Measurements from ENCODE around the gene KIRREL3.

KIRREL3 gene

GRCh38 chr11:126546694-126547093, 453.9 kb downstream of the KIRREL3 start:
- Histone ChIP-seq H3K36me3 (ENCODE audit: insufficient read depth, low read length) (no peaks in the 10 kb centered on the region), H3K4me3 (no peak overlapping the region), H3K9ac (ENCODE audit: insufficient read length) (no peak overlapping the region), H3K9me3 (ENCODE audit: low read depth, low read length) (no peaks in the 10 kb centered on the region), H3K27ac (no peak overlapping the region)
- TF ChIP-seq FOXP2 (optimal IDR thresholded peaks at IDR 0.05; ENCODE audit: control extremely low read depth, extremely low read length, insufficient read depth) (no peak), POLR2AphosphoS5 (IDR thresholded peaks at IDR 0.05; ENCODE audit: borderline replicate concordance, low read depth, low read length) (no peak), EZH2 (IDR thresholded peaks at IDR 0.05) (no peak)
- no peak for DNase-seq (ENCODE audit: low read depth, low spot score)

GRCh38 chr11:126546191-126546590, 454.4 kb downstream of the KIRREL3 start:
- no peak overlapping the region for H3K9ac ChIP-seq (ENCODE audit: insufficient read length)
- no peak for DNase-seq (ENCODE audit: low read depth, low spot score)
- H3K27ac ChIP-seq = no peak overlapping the region
- H3K36me3 ChIP-seq (ENCODE audit: insufficient read depth, low read length) = no peaks in the 10 kb centered on the region
- no peak for TF ChIP-seq EZH2 (IDR thresholded peaks at IDR 0.05)
- TF ChIP-seq FOXP2 (optimal IDR thresholded peaks at IDR 0.05; ENCODE audit: control extremely low read depth, extremely low read length, insufficient read depth) = no peak
- no peak for TF ChIP-seq POLR2AphosphoS5 (IDR thresholded peaks at IDR 0.05; ENCODE audit: borderline replicate concordance, low read depth, low read length)
- no peak overlapping the region for H3K4me3 ChIP-seq
- no peaks in the 10 kb centered on the region for H3K9me3 ChIP-seq (ENCODE audit: low read depth, low read length)

- H3K36me3 ChIP-seq (ENCODE audit: insufficient read depth, low read length) = no peaks in the 10 kb centered on the region
- H3K27ac ChIP-seq = no peak overlapping the region
- no peak for DNase-seq (ENCODE audit: low read depth, low spot score)
- H3K9me3 ChIP-seq (ENCODE audit: low read depth, low read length) = no peaks in the 10 kb centered on the region
- H3K4me3 ChIP-seq = peak overlapping the region; percentile 50; the same call in 1 of the 2 replicates
- TF ChIP-seq POLR2AphosphoS5 (IDR thresholded peaks at IDR 0.05; ENCODE audit: borderline replicate concordance, low read depth, low read length) (no peak), FOXP2 (optimal IDR thresholded peaks at IDR 0.05; ENCODE audit: control extremely low read depth, extremely low read length, insufficient read depth) (no peak), EZH2 (IDR thresholded peaks at IDR 0.05) (no peak)
- no peak overlapping the region for H3K9ac ChIP-seq (ENCODE audit: insufficient read length)
Measured at GRCh38 chr11:126545057-126545555, 455.5 kb downstream of the KIRREL3 start.

- TF ChIP-seq EZH2 (IDR thresholded peaks at IDR 0.05) (no peak), FOXP2 (optimal IDR thresholded peaks at IDR 0.05; ENCODE audit: control extremely low read depth, extremely low read length, insufficient read depth) (no peak), POLR2AphosphoS5 (IDR thresholded peaks at IDR 0.05; ENCODE audit: borderline replicate concordance, low read depth, low read length) (0 out of 2 replicates have a peak, but pooled peaks have one; percentile 27)
- Histone ChIP-seq H3K27ac (no peak overlapping the region), H3K9ac (ENCODE audit: insufficient read length) (no peak overlapping the region), H3K9me3 (ENCODE audit: low read depth, low read length) (no peaks in the 10 kb centered on the region), H3K36me3 (ENCODE audit: insufficient read depth, low read length) (no peaks in the 10 kb centered on the region), H3K4me3 (peak overlapping the region; percentile 50)
- peak; percentile 56 for DNase-seq (ENCODE audit: low read depth, low spot score)
Measured at GRCh38 chr11:126544108-126545056, 456.2 kb downstream of the KIRREL3 start.

GRCh38 chr11:126543691-126544090, 456.9 kb downstream of the KIRREL3 start:
- no peak for TF ChIP-seq EZH2 (IDR thresholded peaks at IDR 0.05)
- no peak for TF ChIP-seq FOXP2 (optimal IDR thresholded peaks at IDR 0.05; ENCODE audit: control extremely low read depth, extremely low read length, insufficient read depth)
- no peak for TF ChIP-seq POLR2AphosphoS5 (IDR thresholded peaks at IDR 0.05; ENCODE audit: borderline replicate concordance, low read depth, low read length)
- Histone ChIP-seq H3K36me3 (ENCODE audit: insufficient read depth, low read length) (no peaks in the 10 kb centered on the region), H3K9ac (ENCODE audit: insufficient read length) (no peak overlapping the region), H3K4me3 (peak overlapping the region; percentile 50), H3K27ac (no peak overlapping the region), H3K9me3 (ENCODE audit: low read depth, low read length) (no peaks in the 10 kb centered on the region)
- DNase-seq (ENCODE audit: low read depth, low spot score) = no peak

GRCh38 chr11:126542334-126543015, 458.1 kb downstream of the KIRREL3 start:
- no peak for DNase-seq (ENCODE audit: low read depth, low spot score)
- no peak overlapping the region for H3K4me3 ChIP-seq
- TF ChIP-seq FOXP2 (optimal IDR thresholded peaks at IDR 0.05; ENCODE audit: control extremely low read depth, extremely low read length, insufficient read depth) = no peak
- TF ChIP-seq EZH2 (IDR thresholded peaks at IDR 0.05) = no peak
- TF ChIP-seq POLR2AphosphoS5 (IDR thresholded peaks at IDR 0.05; ENCODE audit: borderline replicate concordance, low read depth, low read length) = no peak
- no peaks in the 10 kb centered on the region for H3K36me3 ChIP-seq (ENCODE audit: insufficient read depth, low read length)
- H3K9me3 ChIP-seq (ENCODE audit: low read depth, low read length) = no peaks in the 10 kb centered on the region
- H3K27ac ChIP-seq = no peak overlapping the region
- H3K9ac ChIP-seq (ENCODE audit: insufficient read length) = no peak overlapping the region

GRCh38 chr11:126538071-126538470, 462.5 kb downstream of the KIRREL3 start:
- no peaks in the 10 kb centered on the region for H3K9me3 ChIP-seq (ENCODE audit: low read depth, low read length)
- no peak for DNase-seq (ENCODE audit: low read depth, low spot score)
- H3K9ac ChIP-seq (ENCODE audit: insufficient read length) = no peak overlapping the region
- no peak overlapping the region for H3K27ac ChIP-seq
- TF ChIP-seq EZH2 (IDR thresholded peaks at IDR 0.05) = no peak
- TF ChIP-seq FOXP2 (optimal IDR thresholded peaks at IDR 0.05; ENCODE audit: control extremely low read depth, extremely low read length, insufficient read depth) = no peak
- no peak for TF ChIP-seq POLR2AphosphoS5 (IDR thresholded peaks at IDR 0.05; ENCODE audit: borderline replicate concordance, low read depth, low read length)
- no peak overlapping the region for H3K4me3 ChIP-seq
- no peaks in the 10 kb centered on the region for H3K36me3 ChIP-seq (ENCODE audit: insufficient read depth, low read length)

GRCh38 chr11:126537492-126537891, 463.1 kb downstream of the KIRREL3 start:
- Histone ChIP-seq H3K36me3 (ENCODE audit: insufficient read depth, low read length) (no peaks in the 10 kb centered on the region), H3K27ac (no peak overlapping the region), H3K9me3 (ENCODE audit: low read depth, low read length) (no peaks in the 10 kb centered on the region), H3K9ac (ENCODE audit: insufficient read length) (no peak overlapping the region), H3K4me3 (no peak overlapping the region)
- TF ChIP-seq POLR2AphosphoS5 (IDR thresholded peaks at IDR 0.05; ENCODE audit: borderline replicate concordance, low read depth, low read length) (no peak), FOXP2 (optimal IDR thresholded peaks at IDR 0.05; ENCODE audit: control extremely low read depth, extremely low read length, insufficient read depth) (no peak), EZH2 (IDR thresholded peaks at IDR 0.05) (no peak)
- no peak for DNase-seq (ENCODE audit: low read depth, low spot score)

Measured in SK-N-MC (cell line).